Stimulated activated CD8-positive, alpha-beta memory T cell treated with anti-CD3 and anti-CD28 coated beads, Interleukin-15, amount 100 ng/mL, for 4 hours (primary cell): Measurements from ENCODE around the gene CD96.
"Not testable (repeated sequence)": the region's sequence is repeated elsewhere in the genome, so short reads cannot be mapped to it uniquely, and the experiment has no call there.

Source experiments
- DNase-seq, 2 donors: peaks; one replicate each; pipeline ENCODE4 v3.0.0-alpha.2; 2020; ENCODE audit warnings: low read depth in 2 of 2

Gene CD96

GRCh38 chr3:111548756-111549155 is 6.8 kb downstream of the CD96 start:
- no peak for DNase-seq

DNA sequence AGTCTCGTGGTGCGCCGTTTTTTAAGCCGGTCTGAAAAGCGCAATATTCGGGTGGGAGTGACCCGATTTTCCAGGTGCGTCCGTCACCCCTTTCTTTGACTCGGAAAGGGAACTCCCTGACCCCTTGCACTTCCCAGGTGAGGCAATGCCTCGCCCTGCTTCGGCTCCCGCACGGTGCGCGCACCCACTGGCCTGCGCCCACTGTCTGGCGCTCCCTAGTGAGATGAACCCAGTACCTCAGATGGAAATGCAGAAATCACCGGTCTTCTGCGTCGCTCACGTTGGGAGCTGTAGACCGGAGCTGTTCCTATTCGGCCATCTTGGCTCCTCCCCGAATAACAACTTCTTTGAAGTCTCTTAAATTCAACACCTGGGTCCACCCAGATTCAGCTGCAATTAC is 19.9 kb downstream of the CD96 start:
- DNase-seq: not testable (repeated sequence)

DNA sequence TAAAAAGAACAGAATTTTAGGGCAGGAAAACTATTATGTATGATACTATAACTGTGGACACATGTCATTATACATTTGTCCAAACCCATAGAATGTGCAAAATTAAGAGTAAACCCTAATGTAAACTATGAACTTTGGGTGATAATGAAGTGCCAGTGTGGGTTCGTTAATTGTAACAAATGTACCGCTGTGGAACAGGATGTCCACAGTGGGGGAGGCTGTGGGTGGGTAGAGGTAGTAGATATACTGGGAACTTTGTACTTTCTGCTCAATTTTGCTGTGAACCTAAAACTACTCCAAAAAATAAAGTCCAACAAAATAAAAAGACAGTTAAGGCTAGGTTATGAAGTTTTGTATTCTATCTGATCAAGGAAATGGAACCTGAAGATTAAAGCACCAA is 24.8 kb downstream of the CD96 start:
- DNase-seq: no peak

GRCh38 chr3:111568355-111568754 is 26.4 kb downstream of the CD96 start:
- no peak for DNase-seq

DNA sequence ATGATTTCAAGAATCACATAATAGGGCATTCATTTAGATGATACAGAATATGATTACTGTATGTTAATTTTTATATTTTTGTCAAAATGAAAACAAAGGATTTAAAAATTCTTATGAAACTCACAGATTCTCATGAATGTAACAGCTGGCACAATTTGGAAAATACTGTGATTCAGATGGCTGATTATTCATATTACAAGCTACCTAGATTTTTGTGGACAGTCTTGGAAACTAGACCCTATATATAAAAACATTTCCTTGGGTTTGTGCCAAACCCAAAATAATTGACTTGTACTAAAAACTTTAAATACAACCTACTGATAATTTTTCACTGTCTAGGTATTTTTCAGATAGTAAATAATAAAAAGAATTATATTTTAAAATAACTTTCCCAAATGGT is 26.9 kb downstream of the CD96 start:
- no peak for DNase-seq

DNA sequence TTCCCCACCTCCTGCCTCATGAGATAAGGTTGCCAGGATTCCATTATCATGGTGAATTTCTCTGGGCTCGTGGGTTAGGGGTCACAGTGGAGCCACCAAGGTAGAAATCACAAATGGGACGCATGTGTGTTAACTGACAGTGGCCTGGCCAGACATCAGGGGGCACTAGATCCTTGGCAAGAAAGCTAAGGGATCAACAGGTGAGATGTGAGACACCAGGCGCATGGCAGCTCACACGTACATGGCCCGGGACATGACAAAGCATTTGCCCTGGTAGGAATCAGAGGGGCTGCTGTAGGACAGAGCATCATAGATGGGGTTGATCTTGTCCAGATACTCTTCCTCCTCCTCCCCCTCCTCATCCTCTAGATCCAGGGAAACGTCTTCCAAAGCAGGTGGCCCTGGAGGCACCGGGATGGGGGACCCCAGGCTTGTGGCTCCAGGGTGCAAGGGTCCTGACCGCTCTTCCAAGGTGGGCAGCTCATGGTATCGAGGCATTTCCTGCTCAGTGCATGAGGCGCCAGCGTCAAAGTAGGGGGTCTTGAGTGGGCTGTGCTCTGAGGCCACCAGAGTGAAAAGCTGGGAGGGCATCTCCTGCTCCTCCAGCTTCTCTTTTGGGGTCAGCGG is 28.5 kb downstream of the CD96 start:
- DNase-seq: no peak

DNA sequence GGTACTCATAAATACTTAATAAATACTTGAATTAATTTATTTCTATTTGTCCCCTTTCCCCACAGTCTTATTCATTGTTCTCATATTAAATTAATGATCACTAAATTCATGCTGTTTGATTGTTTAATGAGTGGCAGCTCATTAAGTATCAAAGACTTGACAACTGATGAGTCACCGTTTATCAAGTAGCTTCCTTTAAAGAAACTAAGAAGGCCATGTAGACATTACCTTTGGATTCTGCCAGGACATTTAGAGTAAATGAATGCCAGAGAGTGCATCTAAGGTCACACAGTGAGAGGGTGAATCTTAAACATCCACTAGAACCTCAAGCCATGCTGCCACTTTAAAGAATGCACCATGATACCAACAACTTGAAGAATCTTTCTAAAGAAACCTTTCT is 29.3 kb downstream of the CD96 start:
- DNase-seq: no peak

DNA sequence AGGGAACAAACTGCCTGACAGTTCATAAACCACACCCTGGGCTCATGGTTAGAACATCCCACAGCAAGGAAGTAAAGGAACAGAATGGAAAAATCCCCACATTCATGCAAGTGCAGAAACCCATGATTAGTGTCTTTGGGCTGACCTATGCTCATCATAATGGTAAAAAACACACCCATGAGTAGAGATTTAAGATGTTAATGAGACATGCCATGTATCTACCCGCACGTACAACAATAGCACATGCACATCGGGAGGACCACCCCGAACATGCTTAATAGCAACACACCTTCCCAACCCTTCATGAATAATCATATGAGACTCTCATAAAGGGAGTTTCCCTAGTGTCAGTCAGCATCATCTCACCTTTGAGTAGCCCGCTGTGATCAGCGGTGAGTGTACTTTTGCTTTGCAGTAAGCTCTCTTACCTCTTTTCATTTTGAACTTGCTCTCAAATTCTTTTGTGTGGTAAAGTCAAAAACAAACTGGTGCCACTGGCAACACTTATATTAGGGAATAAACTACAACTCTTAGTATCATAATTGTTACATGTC is 30.0 kb downstream of the CD96 start:
- DNase-seq: peak in 1 of 2 donors; percentile 13

DNA sequence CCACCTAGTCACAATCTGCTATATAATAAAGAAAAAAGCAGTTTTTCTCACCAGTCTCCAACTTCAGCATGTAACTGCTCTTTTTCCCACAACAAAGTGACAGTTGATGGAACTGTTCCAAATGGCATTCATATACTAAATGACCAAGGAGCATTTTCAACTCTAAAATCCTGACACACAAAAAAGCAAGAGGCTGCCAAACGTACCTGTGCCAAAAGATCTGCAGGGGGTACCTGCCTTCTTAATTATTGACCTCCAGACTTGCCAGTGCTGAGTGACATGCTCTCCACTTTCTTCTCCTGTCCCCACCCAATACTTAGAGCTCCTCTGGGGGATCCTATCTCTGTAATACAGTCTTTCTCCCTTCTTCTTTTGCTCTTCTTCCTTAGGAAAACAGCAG is 35.1 kb downstream of the CD96 start:
- DNase-seq: no peak

GRCh38 chr3:111577798-111578685 is 36.0 kb downstream of the CD96 start:
- DNase-seq: no peak

- no peak for DNase-seq
These were observed 36.9 kb downstream of the CD96 start for GRCh38 chr3:111578867-111579266.

DNA sequence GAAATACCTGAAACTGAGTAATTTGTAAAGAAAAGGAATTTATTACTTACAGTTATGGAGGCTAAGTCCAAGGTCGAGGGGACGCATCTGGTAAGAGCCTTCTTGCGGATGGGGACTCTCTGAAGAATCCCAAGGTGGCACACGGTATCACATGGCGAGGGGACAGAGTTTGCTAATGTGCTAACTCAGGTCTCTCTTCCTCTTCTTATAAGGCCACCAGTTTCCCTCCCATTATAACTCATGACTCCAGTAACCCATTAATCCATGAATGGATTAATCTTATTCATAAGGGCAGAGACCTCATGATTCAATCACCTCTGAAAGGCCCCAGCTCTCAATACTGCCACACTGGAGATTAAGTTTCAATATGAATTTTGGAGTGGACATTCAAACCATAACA is 37.5 kb downstream of the CD96 start:
- no peak for DNase-seq

DNA sequence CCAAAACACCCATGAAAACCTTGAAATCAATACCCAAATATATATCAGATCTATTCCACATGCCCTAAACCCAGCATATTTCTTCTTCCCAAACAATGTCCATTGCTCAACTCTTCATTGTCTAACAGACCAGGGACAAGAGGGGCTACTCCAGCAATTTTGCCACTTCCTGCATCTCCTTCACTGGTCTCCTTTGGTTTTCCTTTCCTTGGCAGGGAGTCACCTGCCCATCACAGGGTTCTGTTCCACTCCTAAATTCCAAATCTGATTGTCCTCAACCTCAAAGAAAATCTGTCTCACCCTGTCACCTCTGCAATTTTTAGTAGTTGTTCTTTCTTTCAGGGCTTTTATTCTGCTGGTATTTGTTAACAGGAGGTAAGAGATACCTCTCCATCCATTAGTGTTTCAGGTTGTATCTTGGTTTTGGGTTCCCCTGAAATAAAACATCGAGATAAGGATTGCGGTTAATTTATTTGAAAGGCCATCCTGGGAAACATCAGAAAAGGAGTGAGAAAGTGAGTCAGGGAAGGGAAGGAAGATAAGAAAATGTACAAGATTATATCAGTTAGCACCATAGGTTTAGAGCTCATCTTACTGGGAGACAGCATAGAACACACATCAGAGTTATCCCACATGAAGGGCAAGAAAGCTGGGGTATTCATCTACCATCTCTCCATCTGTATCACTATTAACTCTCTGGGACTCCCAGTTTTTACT is 39.6 kb downstream of the CD96 start:
- no peak for DNase-seq

DNA sequence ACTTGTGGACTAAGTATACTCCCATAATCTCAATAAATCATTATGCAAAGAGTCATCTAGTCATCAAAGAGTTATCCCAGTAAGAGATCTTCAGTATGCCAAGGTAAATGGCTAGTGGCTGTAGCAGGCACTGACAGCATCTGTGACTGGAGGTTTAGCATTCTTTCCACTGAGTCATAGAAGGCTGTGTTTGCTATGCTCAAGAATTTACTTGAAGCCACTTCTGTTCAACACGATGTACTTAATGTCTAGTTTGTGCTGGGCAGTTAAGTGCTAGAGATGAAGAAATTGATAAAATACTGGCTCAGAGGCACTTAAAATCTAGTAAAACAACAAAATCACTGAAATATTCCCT is 40.1 kb downstream of the CD96 start:
- DNase-seq: no peak

DNA sequence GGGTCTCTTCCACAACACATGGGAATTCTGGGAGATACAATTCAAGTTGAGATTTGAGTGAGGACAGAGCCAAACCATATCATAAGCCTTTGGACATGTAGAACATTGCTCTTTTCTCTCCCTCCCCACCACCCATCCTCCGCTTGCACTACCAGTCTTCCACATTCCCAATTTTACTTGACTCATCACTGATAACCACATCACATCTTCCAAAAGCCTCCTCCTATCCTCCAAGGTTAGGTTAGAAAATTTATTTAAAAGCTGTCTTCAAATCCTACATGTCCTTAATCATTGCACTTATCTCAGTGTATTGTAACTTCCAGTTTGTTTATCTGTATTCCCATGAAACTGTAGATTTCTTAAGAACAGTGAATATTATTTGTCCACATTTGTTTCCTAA is 42.7 kb downstream of the CD96 start:
- no peak for DNase-seq

- no peak for DNase-seq
These were observed 43.2 kb downstream of the CD96 start for GRCh38 chr3:111585217-111585616.

- DNase-seq: no peak
These were observed 46.5 kb downstream of the CD96 start for GRCh38 chr3:111588527-111588926.

DNA sequence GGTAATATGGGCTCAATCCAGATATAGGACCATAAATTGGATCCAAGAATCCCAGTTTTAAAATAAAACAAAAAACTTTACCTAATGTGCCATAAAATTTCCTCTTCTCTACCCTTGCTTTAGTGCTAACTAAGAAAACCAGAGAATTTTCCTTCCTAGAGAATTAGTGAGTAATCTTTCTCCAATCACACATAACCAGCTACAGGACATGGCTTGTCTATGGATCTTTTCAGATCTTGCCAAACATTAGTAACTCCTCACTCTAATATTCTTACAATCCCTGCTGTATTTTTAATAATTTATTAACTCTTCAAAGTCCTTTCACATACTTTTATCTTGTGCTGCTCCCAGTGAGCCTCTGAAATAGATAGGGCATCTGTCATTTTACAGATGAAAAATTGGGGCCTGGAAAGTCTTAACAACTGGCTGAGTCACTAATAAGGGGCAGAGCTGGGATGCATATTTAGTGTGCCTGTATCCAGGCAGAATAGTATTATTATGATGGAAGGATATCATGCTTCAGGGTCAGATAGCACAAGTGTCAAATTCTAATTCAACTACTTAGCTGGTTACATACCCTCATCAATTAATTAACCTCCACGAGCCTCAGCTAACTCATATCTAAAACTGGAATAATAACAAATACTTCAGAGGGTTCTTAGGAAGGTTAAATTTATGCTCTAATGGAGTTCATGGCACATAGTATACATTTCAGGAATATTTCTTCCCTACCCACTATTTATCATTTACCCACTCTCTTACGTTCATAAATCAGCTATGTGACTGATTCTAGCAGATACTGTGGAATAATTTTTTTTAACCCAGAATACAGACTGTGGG is 47.5 kb downstream of the CD96 start:
- no peak for DNase-seq

DNA sequence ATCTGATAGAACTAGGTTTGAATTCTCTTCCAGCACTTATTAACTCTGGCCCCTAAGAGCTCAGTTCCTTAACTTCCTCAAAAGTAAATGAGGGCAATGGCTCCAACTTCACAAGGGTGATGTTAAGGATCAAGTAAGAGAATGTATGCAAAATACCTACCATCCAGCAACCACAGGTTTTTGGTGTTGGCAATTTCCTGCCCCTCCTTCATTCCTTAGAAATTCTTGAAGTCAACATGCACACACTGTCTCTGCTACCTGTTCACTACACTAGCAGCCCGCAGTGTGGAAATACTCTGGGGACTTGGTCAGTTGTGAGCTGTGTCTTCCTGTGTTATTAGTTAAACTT is 48.1 kb downstream of the CD96 start:
- no peak for DNase-seq

DNA sequence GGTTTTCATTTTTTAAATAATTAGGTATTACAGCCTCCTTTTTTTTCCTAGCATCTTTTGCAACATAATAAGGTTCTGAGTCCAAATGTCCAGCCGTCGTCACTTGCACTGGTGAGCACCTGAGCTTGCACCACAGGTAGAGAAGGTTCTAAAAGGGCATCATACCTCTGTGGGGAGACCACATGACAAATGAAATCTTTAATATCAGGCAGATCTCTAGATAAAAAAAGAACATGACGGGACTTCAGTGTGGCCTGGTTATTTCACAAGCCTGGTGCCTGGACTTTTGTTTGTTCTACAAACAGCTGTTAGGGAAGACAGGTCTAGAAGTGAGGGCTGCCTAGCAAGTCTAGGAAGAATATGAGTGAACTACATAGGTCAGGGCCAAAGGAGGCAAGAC is 49.6 kb downstream of the CD96 start:
- DNase-seq: no peak

GRCh38 chr3:111592143-111592542 is 50.1 kb downstream of the CD96 start:
- DNase-seq: no peak

GRCh38 chr3:111592936-111593335 is 50.9 kb downstream of the CD96 start:
- no peak for DNase-seq
